ENCODE data around the gene MROH2A.

The MROH2A gene

DNA sequence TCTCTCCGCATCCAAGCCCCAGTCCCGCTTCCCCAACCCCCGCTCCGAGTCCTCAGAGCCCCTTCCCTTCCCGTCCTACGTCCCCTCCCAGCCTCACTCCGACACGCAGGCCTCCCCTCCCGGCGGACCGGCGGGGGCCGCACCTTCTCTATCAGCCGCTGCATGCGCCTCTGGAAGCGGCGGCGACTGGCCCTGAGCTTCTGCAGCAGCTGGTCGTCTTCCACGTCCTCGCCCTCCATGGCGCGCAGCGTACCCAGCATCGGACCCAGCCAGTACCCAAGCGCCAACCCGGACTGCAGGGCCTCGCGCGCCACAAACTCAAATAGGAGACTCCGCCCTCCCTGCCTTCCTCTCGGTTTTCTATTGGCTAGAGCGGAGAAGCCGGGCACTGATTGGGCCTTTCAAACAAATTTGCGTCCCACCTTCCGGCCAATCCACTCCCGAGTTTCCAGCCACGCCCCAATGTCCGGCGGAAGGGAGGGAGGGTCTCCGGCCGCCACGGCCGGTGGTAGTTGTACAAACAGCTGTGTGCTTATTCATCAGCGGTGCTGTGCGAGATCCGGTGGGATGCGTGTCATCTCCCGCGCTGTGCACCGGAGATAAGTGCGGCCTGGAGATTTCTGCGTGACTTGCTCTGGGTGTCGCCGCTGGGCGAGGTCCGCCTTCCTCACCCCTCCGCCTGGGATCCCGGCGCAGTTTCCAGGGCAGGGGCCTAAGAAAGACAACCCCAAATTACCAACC is 76.3 kb downstream of the MROH2A start, which contains the start of gene HJURP:
Gene HJURP, minus strand, starts transcription at position 295 of the 741 bp plus-strand sequence. Its CDS starts 35 bp downstream, at position 260.
- TF ChIP-seq, protein P1, sequence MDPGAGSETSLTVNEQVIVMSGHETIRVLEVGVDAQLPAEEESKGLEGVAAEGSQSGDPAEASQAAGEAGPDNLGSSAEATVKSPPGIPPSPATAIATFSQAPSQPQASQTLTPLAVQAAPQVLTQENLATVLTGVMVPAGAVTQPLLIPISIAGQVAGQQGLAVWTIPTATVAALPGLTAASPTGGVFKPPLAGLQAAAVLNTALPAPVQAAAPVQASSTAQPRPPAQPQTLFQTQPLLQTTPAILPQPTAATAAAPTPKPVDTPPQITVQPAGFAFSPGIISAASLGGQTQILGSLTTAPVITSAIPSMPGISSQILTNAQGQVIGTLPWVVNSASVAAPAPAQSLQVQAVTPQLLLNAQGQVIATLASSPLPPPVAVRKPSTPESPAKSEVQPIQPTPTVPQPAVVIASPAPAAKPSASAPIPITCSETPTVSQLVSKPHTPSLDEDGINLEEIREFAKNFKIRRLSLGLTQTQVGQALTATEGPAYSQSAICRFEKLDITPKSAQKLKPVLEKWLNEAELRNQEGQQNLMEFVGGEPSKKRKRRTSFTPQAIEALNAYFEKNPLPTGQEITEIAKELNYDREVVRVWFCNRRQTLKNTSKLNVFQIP (CRISPR knock-in tag; IDR thresholded peaks at IDR 0.05; ENCODE audit: borderline replicate concordance, low read depth) = no peak
- ATAC-seq = peak; percentile 98

DNA sequence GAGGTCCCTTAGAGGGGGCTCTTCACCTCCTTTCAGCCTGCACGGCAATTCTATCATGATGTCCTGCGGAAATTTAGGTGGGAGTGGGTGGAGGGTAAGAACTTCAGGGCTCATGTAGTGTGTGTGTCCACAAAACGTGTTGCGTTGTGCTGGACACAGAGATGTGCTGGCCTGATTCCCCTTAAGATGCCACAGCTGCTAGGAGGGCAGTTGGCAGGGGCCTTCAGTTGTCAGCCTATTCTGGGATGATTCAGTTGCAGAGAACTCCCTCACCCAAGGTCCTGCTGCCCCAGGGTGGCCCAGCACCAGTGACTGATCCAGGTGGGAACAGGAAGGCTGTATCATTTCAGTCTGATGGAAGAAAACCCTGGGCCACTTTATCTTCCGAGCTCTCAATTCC is 77.2 kb downstream of the MROH2A start:
- TF ChIP-seq ZFP3 (CRISPR knock-in tag; IDR thresholded peaks at IDR 0.05) = no peak
- TF ChIP-seq ARNTL (CRISPR knock-in tag; IDR thresholded peaks at IDR 0.05; ENCODE audit: borderline replicate concordance, low read depth) = no peak
- no peak for TF ChIP-seq ZFP30 (CRISPR knock-in tag; IDR thresholded peaks at IDR 0.05)
- TF ChIP-seq OSR1 (CRISPR knock-in tag; IDR thresholded peaks at IDR 0.05) = no peak
- TF ChIP-seq CSDC2 (CRISPR knock-in tag; IDR thresholded peaks at IDR 0.05) = no peak
- TF ChIP-seq ESRRG (CRISPR knock-in tag; IDR thresholded peaks at IDR 0.05) = no peak
- TF ChIP-seq, protein P2, sequence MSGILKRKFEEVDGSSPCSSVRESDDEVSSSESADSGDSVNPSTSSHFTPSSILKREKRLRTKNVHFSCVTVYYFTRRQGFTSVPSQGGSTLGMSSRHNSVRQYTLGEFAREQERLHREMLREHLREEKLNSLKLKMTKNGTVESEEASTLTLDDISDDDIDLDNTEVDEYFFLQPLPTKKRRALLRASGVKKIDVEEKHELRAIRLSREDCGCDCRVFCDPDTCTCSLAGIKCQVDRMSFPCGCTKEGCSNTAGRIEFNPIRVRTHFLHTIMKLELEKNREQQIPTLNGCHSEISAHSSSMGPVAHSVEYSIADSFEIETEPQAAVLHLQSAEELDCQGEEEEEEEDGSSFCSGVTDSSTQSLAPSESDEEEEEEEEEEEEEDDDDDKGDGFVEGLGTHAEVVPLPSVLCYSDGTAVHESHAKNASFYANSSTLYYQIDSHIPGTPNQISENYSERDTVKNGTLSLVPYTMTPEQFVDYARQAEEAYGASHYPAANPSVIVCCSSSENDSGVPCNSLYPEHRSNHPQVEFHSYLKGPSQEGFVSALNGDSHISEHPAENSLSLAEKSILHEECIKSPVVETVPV (CRISPR knock-in tag; IDR thresholded peaks at IDR 0.05) = no peak
- no peak for TF ChIP-seq ISL1 (CRISPR knock-in tag; IDR thresholded peaks at IDR 0.05)
- no peak for TF ChIP-seq RARB (CRISPR knock-in tag; IDR thresholded peaks at IDR 0.05)
- no peak for TF ChIP-seq ZC3H10 (CRISPR knock-in tag; IDR thresholded peaks at IDR 0.05)
- no peak for TF ChIP-seq TOX (CRISPR knock-in tag; IDR thresholded peaks at IDR 0.05; ENCODE audit: borderline replicate concordance)
- TF ChIP-seq BACH2 (CRISPR knock-in tag; IDR thresholded peaks at IDR 0.05; ENCODE audit: borderline replicate concordance) = no peak
- no peak for TF ChIP-seq ZNF70 (CRISPR knock-in tag; IDR thresholded peaks at IDR 0.05)
- TF ChIP-seq, protein P3, sequence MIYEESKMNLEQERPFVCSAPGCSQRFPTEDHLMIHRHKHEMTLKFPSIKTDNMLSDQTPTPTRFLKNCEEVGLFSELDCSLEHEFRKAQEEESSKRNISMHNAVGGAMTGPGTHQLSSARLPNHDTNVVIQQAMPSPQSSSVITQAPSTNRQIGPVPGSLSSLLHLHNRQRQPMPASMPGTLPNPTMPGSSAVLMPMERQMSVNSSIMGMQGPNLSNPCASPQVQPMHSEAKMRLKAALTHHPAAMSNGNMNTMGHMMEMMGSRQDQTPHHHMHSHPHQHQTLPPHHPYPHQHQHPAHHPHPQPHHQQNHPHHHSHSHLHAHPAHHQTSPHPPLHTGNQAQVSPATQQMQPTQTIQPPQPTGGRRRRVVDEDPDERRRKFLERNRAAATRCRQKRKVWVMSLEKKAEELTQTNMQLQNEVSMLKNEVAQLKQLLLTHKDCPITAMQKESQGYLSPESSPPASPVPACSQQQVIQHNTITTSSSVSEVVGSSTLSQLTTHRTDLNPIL (CRISPR knock-in tag; IDR thresholded peaks at IDR 0.05; ENCODE audit: low read depth) = no peak
- no peak for ATAC-seq

DNA sequence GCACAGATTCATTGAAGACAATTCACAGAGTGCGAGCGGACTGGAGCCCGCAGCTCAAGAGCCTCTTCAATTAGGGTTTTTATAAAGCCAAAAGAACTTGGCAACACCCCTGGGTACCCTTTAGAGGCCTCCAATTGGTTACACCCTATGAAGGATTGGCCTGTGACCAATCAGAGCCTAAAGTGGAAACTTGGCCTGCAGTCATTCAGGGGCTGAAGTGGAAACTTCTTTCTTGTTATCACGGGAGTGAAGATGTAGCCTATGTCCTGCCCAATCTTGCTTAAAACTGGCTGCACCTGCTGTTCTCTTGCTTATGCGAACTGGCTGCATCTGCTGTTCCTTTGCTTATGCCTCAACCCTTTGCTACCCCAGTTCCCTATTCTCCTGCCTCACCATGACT is 78.1 kb downstream of the MROH2A start:
- ATAC-seq = no peak
- TF ChIP-seq RARB (CRISPR knock-in tag; IDR thresholded peaks at IDR 0.05) = no peak
- TF ChIP-seq, protein P2 (CRISPR knock-in tag; IDR thresholded peaks at IDR 0.05) = no peak
- TF ChIP-seq ZNF8 (CRISPR knock-in tag; IDR thresholded peaks at IDR 0.05) = no peak
- no peak for TF ChIP-seq ESRRG (CRISPR knock-in tag; IDR thresholded peaks at IDR 0.05)
- no peak for TF ChIP-seq ZFP3 (CRISPR knock-in tag; IDR thresholded peaks at IDR 0.05)
- TF ChIP-seq ZC3H10 (CRISPR knock-in tag; IDR thresholded peaks at IDR 0.05) = no peak
- no peak for TF ChIP-seq ARNTL (CRISPR knock-in tag; IDR thresholded peaks at IDR 0.05; ENCODE audit: borderline replicate concordance, low read depth)

DNA sequence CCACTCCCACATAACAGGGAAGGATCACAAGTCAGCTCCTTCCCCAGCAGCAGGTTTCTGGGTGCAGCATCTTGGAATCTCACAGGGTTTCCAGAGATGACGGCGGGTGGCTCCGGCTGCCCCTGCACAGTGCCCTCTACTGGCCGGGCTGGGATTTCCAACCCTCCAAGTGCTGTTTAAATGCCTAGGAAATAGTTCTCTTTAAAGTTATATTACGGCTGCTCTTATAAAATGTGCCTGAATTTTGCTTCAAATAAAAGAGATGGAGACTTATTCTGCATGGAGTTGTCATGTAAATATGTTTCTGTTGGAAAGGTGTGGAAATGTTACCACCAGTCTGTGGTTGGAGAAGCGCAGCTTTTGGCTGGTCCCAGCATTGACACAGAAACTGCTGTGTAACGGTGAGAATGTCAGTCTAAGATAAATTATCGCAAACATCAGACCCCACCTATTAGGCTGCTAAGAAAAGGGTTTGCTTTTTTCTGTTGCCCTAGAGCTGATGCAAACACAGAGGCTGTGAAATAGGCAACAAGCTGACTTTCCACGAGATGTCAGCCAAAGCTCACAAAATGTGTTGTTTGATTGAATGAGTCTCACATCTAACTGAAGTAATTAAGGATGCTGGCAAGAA is 79.5 kb downstream of the MROH2A start:
- ATAC-seq = no peak
- TF ChIP-seq, protein P3 (CRISPR knock-in tag; IDR thresholded peaks at IDR 0.05; ENCODE audit: low read depth) = no peak
- no peak for TF ChIP-seq ESRRG (CRISPR knock-in tag; IDR thresholded peaks at IDR 0.05)

DNA sequence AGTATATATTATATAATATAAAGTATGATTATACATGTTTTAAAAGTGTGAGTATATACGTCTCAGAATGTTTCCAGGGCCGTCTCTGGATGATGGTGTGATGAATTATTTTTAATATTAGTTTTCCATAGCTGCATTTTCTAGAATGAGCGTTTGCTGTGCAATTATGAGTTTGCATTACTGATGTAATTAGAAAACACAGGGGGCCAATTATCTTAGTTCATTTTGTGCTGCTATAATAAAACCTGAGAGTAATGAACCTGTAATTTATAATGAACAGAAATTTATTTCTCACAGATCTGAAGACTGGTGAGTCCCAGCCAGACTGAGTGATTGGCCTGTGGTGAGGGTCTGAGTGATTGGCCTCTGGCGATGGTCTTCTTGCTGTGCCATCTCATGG is 80.2 kb downstream of the MROH2A start:
- ATAC-seq = no peak
- TF ChIP-seq, protein P4, sequence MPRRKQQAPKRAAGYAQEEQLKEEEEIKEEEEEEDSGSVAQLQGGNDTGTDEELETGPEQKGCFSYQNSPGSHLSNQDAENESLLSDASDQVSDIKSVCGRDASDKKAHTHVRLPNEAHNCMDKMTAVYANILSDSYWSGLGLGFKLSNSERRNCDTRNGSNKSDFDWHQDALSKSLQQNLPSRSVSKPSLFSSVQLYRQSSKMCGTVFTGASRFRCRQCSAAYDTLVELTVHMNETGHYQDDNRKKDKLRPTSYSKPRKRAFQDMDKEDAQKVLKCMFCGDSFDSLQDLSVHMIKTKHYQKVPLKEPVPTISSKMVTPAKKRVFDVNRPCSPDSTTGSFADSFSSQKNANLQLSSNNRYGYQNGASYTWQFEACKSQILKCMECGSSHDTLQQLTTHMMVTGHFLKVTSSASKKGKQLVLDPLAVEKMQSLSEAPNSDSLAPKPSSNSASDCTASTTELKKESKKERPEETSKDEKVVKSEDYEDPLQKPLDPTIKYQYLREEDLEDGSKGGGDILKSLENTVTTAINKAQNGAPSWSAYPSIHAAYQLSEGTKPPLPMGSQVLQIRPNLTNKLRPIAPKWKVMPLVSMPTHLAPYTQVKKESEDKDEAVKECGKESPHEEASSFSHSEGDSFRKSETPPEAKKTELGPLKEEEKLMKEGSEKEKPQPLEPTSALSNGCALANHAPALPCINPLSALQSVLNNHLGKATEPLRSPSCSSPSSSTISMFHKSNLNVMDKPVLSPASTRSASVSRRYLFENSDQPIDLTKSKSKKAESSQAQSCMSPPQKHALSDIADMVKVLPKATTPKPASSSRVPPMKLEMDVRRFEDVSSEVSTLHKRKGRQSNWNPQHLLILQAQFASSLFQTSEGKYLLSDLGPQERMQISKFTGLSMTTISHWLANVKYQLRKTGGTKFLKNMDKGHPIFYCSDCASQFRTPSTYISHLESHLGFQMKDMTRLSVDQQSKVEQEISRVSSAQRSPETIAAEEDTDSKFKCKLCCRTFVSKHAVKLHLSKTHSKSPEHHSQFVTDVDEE (CRISPR knock-in tag; IDR thresholded peaks at IDR 0.05) = no peak
- no peak for TF ChIP-seq OSR1 (CRISPR knock-in tag; IDR thresholded peaks at IDR 0.05)
- TF ChIP-seq SNAI2 (CRISPR knock-in tag; IDR thresholded peaks at IDR 0.05) = no peak
- TF ChIP-seq, protein P1 (CRISPR knock-in tag; IDR thresholded peaks at IDR 0.05; ENCODE audit: borderline replicate concordance, low read depth) = no peak
- TF ChIP-seq ZNF70 (CRISPR knock-in tag; IDR thresholded peaks at IDR 0.05) = no peak
- TF ChIP-seq ESRRG (CRISPR knock-in tag; IDR thresholded peaks at IDR 0.05) = no peak
- TF ChIP-seq TCF4 (CRISPR knock-in tag; IDR thresholded peaks at IDR 0.05; ENCODE audit: borderline replicate concordance) = no peak
- no peak for TF ChIP-seq ARNTL (CRISPR knock-in tag; IDR thresholded peaks at IDR 0.05; ENCODE audit: borderline replicate concordance, low read depth)
- no peak for TF ChIP-seq ZNF565 (CRISPR knock-in tag; conservative IDR thresholded peaks at IDR 0.05; ENCODE audit: low read depth)

Data from SK-N-SH treated with all-trans-retinoic acid at 6 μM for 48 hours (cell line).